ENCODE results near the gene DPP3. TPM values are rescaled to one million over a fixed set of nuclear protein-coding genes. Genes with fewer than 3 reads are reported as not detected.

The DPP3 gene
- total RNA-seq, 1 donor from 2014 or later = 32.9 TPM

DNA sequence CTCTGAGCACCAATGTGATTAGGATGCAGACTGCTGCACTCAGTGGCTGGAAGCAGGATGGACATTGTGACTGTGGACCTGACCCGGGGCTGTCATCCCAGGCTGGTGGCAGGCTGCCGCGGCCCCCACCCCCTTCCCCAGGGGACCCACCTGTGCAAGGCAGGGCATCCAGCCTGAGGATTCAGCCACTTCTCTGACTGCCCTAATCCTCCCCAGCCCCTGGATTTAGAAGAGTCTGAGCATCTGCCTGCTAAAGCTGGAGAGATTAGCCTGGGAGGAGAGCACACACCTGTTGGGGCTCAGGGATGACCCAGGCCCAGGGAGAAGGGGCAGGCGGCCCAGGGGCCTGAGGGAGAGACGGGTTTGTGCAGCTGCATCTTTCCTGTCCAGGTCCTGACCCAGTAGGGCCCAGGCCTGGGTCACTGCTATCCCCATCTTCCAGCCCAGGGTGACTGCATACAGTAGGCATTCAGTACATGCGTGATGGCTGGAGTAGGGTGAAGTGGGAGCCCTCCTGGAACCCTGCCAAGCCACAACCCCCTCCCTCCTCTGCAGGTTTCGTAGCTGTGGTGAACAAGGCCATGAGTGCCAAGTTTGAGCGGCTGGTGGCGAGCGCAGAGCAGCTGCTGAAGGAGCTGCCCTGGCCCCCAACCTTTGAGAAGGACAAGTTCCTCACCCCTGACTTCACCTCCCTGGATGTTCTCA lies 12.1 kb downstream of the DPP3 start:
- H3K4me1 Mint-ChIP-seq (ENCODE audit: unreplicated experiment) = no peaks in the 10 kb centered on the region
- peaks cover 14% of the 10 kb centered on the region for H3K36me3 Mint-ChIP-seq (ENCODE audit: unreplicated experiment)
- no peaks in the 10 kb centered on the region for H3K9me3 Mint-ChIP-seq (ENCODE audit: unreplicated experiment)
- H3K27ac Mint-ChIP-seq (ENCODE audit: unreplicated experiment) = no peak overlapping the region
- TF ChIP-seq, protein P1, sequence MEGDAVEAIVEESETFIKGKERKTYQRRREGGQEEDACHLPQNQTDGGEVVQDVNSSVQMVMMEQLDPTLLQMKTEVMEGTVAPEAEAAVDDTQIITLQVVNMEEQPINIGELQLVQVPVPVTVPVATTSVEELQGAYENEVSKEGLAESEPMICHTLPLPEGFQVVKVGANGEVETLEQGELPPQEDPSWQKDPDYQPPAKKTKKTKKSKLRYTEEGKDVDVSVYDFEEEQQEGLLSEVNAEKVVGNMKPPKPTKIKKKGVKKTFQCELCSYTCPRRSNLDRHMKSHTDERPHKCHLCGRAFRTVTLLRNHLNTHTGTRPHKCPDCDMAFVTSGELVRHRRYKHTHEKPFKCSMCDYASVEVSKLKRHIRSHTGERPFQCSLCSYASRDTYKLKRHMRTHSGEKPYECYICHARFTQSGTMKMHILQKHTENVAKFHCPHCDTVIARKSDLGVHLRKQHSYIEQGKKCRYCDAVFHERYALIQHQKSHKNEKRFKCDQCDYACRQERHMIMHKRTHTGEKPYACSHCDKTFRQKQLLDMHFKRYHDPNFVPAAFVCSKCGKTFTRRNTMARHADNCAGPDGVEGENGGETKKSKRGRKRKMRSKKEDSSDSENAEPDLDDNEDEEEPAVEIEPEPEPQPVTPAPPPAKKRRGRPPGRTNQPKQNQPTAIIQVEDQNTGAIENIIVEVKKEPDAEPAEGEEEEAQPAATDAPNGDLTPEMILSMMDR (IDR thresholded peaks at IDR 0.05) = no peak
- no peak overlapping the region for H3K4me3 Mint-ChIP-seq (ENCODE audit: unreplicated experiment)
- no peak for DNase-seq (ENCODE audit: extremely low spot score, unreplicated experiment)
- H3K27me3 Mint-ChIP-seq (ENCODE audit: unreplicated experiment) = no peaks in the 10 kb centered on the region

DNA sequence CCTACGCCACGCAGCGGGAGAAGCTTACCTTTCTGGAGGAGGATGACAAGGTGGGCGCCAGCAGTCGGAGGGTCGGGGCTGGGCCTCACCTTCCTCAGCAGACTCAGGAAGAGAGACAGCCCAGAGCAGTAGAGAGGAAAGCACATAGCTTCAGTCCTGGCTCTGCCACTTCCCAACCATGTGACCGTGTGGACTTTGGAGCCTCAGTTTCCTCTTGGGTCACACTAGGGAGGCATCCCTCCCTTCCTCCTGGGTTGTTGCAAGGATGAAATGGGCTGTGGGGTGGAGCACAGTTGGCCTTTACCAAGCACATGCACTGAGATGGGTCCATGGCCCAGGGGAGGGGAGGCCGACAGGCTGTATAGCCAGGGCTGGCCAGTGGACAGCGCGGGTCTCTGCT lies 12.9 kb downstream of the DPP3 start:
- Mint-ChIP-seq H3K4me3 (ENCODE audit: unreplicated experiment) (no peak overlapping the region), H3K27ac (ENCODE audit: unreplicated experiment) (no peak overlapping the region), H3K4me1 (ENCODE audit: unreplicated experiment) (no peaks in the 10 kb centered on the region), H3K27me3 (ENCODE audit: unreplicated experiment) (no peaks in the 10 kb centered on the region), H3K36me3 (ENCODE audit: unreplicated experiment) (peaks cover 14% of the 10 kb centered on the region), H3K9me3 (ENCODE audit: unreplicated experiment) (no peaks in the 10 kb centered on the region)
- TF ChIP-seq, protein P1 (IDR thresholded peaks at IDR 0.05) = no peak
- no peak for DNase-seq (ENCODE audit: extremely low spot score, unreplicated experiment)

DNA sequence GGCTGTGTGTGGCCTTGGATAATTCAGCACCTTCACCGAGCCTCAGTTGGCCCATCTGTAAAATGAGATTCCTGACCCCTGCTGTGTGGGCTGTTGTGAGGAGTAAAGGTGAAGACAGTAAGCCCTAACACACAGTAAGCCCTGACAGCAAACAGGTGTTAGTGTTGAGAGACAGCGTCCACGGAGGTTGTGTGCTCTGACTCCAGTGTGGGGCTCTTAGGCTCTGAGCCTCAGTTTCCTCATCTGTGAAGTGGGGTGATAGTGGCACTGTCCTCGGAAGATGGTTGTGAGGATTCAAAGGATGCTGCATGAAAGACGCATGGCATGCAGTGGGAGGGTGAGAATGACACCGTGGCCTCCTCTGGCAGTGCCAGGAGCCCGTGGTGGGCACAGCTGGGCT lies 14.2 kb downstream of the DPP3 start:
- Mint-ChIP-seq H3K27ac (ENCODE audit: unreplicated experiment) (no peak overlapping the region), H3K36me3 (ENCODE audit: unreplicated experiment) (peaks cover 13% of the 10 kb centered on the region), H3K4me3 (ENCODE audit: unreplicated experiment) (no peak overlapping the region), H3K9me3 (ENCODE audit: unreplicated experiment) (no peaks in the 10 kb centered on the region), H3K4me1 (ENCODE audit: unreplicated experiment) (no peaks in the 10 kb centered on the region), H3K27me3 (ENCODE audit: unreplicated experiment) (no peaks in the 10 kb centered on the region)
- no peak for DNase-seq (ENCODE audit: extremely low spot score, unreplicated experiment)
- TF ChIP-seq, protein P1 (IDR thresholded peaks at IDR 0.05) = no peak

DNA sequence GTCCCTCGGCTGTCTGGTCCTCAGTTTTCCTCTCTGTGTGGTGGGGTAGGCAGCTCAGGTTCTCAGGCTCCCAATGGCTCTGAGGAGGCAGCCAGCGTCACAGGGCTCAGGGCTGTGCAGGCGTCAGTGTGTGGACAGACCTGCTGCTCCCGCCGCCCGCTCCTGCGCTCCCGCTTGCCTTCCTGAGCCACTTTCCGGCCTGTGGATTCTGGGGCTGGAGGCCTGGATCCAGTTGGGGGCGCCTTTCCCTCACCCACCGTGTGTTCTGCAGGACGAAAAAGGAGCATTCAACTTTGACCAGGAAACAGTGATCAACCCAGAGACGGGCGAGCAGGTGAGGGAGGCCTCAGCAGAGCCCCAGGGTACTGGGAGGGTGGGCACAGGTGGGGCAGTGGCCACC lies 14.7 kb downstream of the DPP3 start:
- TF ChIP-seq, protein P1 (IDR thresholded peaks at IDR 0.05) = no peak
- Mint-ChIP-seq H3K27ac (ENCODE audit: unreplicated experiment) (no peak overlapping the region), H3K9me3 (ENCODE audit: unreplicated experiment) (no peaks in the 10 kb centered on the region), H3K36me3 (ENCODE audit: unreplicated experiment) (peaks cover 13% of the 10 kb centered on the region), H3K4me1 (ENCODE audit: unreplicated experiment) (no peaks in the 10 kb centered on the region), H3K4me3 (ENCODE audit: unreplicated experiment) (no peak overlapping the region), H3K27me3 (ENCODE audit: unreplicated experiment) (no peaks in the 10 kb centered on the region)
- no peak for DNase-seq (ENCODE audit: extremely low spot score, unreplicated experiment)

DNA sequence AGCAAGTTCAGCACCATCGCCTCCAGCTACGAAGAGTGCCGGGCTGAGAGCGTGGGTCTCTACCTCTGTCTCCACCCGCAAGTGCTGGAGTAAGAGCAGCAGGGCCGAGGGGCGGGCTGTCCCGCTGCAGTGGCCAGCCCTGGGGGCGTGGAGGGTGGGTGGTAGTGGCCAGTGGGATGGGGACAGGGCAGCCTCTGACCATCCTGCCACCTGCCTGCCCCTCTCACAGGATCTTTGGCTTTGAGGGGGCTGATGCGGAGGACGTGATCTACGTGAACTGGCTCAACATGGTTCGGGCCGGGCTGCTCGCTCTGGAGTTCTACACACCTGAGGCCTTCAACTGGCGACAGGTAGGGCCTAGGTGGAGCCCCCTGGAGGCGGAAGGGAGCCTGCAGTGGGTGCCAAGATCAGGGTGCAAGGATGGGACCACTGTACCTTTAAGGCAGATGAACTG lies 15.2 kb downstream of the DPP3 start:
- TF ChIP-seq, protein P1 (IDR thresholded peaks at IDR 0.05) = peak; percentile 27
- H3K27ac Mint-ChIP-seq (ENCODE audit: unreplicated experiment) = no peak overlapping the region
- H3K9me3 Mint-ChIP-seq (ENCODE audit: unreplicated experiment) = no peaks in the 10 kb centered on the region
- H3K36me3 Mint-ChIP-seq (ENCODE audit: unreplicated experiment) = peaks cover 14% of the 10 kb centered on the region
- no peak for DNase-seq (ENCODE audit: extremely low spot score, unreplicated experiment)
- H3K4me1 Mint-ChIP-seq (ENCODE audit: unreplicated experiment) = no peaks in the 10 kb centered on the region
- H3K4me3 Mint-ChIP-seq (ENCODE audit: unreplicated experiment) = no peak overlapping the region
- no peaks in the 10 kb centered on the region for H3K27me3 Mint-ChIP-seq (ENCODE audit: unreplicated experiment)

All from osteocyte (in vitro differentiated cells).